Midbrain (tissue), 1 donor: Measurements from ENCODE around the gene ATG9B.
"Not testable (repeated sequence)": the region's sequence is repeated elsewhere in the genome, so short reads cannot be mapped to it uniquely, and the experiment has no call there.

Experiments
- DNase-seq: peaks from one replicate; lab custom pipeline; 2025; lab: John Stamatoyannopoulos, UW

ATG9B gene

DNA sequence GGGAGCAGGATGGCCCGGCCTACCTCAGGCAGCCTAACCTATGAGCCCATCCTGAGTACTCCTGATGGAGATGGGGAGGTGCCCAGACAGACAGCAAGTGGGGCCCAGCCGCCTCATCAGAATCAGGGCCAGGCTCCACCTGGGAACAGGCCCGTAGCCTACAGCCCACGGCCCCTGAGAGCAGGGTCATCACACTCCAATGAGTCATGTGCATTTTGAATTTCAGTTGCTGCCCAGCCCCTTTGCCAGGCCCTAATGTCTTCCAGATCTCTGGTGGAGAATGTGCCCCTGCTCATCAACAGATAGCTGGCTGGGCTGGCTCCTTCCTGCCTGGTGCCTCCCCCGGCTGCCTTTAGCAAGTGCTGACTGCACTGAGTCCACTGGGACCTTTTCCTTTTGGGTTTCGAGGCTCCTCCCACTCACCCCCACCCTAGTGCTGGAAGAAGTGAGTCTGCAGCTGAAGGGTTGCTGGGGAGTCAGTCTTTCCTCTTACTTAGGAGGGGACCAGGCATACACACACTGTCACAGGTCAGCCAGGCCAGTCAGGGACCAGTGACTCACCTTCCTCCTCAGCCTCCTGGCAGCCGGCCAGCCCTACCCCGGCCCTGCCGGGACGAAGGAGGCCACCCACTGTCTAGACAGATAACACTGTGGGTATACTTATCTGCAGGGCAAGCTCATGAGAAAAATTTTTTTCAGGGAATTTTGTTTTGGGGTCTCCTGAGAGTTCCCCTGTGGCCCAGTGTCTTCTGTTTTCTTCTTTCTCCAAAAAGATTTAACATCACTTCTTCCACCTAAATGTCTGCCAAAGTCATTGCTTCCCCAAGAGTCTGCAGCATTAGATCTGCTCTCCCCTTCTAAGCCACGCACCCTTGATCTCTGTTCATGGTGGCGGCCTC lies 14.9 kb upstream of the ATG9B start:
- no peak for DNase-seq

DNA sequence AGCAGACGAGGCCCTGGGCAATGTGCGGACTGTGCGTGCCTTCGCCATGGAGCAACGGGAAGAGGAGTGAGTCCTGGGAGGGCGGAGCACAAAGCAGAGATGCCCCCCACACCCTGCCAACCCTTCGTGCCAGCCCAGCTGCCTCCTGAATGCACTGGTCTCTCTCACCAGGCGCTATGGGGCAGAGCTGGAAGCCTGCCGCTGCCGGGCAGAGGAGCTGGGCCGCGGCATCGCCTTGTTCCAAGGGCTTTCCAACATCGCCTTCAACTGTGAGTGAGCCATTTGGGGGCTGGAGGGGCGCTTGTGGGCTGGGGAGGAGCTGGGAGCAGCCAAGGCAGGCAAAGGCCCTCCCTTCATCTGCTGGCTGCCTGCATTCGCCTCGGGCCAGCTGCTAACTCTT lies 11.6 kb upstream of the ATG9B start:
- no peak for DNase-seq

DNA sequence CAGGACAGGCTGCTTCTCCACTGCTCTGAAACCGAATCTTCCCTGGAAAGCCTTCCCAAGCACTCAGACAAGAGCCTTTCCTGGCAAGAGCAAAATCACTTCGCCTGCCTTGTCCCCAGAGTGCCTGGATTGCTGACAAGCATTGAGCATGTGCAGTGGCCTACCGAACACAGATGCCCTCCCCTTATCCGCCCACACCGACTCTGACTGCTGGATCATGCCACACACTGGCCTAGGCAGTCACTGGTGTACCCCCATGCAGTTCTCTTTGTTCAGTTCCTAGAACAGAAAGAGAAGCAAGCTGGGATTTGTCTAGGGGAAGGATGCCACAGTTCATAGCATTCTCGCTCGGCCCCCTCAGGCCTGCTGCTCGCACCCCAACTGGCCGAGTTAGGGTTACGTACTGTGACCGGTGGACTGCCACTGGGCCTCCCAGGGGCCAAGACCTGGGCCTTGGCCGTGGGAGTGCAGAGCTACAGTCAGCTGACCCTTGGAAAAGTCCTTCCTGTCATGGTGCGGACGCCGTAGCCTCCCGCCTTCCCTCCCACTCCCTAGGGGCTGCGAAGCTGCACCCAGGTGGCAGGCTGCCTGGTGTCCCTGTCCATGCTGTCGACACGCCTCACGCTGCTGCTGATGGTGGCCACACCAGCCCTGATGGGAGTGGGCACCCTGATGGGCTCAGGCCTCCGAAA lies 10.9 kb upstream of the ATG9B start:
- DNase-seq, result no peak

DNA sequence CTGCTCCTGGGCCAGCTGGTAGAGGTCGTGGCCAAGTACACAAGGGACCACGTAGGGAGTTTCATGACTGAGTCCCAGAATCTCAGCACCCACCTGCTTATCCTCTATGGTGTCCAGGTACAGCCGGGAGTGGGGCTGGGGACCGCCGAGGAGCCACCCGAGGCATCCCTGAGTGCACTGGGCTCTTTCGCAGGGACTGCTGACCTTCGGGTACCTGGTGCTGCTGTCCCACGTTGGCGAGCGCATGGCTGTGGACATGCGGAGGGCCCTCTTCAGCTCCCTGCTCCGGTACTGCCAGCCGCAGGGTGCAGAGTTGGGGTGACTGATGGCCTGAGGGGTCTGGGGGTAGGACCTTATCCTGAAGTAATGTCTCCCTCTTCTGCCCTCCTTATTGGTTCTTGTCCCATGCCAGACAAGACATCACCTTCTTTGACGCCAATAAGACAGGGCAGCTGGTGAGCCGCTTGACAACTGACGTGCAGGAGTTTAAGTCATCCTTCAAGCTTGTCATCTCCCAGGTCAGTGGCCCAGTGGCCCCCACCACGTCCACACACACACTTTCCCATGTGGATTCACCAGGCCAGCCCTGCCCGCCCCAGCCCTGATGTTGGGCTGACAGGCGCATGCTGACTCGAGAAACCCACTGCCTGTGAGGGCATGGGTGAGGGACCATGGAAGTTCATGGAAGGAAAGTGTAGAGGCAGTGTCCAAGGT lies 10.2 kb upstream of the ATG9B start:
- DNase-seq, result no peak

DNA sequence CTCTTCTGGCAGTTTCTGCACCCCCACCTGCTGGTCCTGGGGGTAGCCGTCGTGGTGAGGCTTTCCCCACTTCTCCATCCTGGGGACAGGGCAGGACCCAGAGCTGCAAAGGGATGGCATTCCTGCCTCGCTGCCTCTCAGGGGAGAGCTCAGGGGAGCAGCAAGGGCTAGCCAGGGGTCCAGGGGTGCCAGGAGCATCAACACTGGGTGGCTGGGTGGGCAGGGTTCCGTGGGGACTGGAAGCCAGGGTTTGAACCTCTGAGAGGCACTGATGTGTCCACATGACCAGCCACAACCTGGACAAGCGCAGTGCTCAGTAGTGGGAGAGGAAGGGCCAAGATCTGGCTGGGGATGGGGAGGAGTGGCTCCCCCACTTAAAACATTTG lies 9.6 kb upstream of the ATG9B start:
- DNase-seq, result no peak

DNA sequence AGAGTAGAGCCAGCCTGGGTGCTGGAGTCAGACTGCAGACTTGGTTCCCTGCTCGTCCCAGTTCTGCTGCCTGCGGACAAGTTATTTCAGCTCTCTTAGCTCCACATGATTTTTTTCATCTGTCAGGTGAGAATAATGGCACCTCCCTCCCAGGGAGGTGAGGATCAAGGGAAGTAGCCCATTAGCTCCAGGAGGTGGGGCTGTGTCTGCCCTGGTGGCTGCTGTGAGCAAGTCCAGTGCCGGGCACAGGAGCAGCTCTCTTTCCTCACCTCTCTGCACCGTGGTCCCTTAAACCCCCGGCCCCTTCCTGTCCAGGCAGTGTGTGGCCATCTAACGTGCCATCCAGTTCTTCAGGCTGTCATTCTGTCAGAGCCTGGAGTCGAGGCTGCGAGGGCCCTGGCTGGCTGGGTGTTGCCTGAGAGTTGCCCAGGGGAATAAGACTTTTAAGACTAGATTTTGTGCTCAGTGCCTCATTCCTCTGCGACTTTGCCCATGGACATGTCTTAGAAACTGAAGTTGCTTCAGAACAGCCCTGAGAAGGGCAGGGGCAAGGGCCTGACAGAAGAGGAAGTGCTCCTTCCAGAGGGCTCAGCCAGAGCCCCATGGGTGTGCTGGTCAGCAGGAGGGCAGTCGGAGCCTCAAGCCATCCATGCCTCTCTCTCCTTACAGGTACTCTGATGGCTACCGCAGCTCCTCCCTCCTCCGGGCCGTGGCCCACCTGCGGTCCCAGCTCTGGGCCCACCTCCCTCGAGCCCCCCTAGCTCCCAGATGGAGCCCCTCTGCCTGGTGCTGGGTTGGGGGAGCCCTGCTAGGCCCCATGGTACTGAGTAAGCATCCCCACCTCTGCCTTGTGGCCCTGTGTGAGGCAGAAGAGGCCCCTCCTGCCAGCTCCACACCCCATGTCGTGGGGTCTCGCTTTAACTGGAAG lies 8.9 kb upstream of the ATG9B start:
- no peak for DNase-seq

DNA sequence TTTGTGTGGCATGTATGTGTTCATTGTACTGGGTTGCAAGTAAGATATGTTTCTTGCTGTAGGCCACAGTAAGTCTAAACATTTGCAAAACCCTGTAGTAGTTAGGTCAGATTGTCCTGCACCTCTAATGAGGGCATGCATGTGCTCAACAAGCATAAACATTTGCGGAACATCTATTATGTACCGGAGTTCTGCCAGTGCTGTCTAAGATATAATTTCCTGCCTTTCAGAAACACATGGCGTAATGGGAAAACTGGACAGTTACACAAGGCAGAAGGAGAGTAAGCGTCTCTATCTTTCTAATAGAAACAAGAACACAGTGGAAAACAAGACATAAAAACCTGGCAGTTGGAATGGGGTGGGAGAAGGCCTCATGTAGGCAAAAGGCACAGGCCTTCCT lies 6.7 kb upstream of the ATG9B start:
- no peak for DNase-seq

DNA sequence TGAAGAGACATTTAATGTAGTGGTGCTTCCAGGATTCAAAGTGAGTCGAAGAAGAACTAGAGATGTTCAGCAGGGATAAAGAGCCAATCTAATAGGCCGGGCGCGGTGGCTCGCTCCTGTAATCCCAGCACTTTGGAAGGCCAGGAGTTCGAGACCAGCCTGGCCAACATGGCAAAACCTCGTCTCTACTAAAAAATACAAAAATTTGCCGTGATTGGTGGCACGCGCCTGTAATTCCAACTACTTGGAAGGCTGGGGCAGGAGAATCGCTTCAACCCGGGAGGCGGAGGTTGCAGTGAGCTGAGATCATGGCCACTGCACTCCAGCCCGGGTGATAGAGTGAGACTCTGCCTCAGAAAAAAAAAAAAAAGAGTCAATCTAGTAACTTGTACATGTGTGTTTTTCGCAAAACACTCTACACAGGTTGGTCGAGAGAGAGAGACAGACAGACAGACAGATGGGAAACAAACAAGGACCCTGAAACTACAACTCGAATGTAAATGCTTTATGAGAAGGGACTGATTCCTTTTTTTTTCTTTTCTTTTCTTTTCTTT lies 4.7 kb upstream of the ATG9B start:
- DNase-seq, result no peak

DNA sequence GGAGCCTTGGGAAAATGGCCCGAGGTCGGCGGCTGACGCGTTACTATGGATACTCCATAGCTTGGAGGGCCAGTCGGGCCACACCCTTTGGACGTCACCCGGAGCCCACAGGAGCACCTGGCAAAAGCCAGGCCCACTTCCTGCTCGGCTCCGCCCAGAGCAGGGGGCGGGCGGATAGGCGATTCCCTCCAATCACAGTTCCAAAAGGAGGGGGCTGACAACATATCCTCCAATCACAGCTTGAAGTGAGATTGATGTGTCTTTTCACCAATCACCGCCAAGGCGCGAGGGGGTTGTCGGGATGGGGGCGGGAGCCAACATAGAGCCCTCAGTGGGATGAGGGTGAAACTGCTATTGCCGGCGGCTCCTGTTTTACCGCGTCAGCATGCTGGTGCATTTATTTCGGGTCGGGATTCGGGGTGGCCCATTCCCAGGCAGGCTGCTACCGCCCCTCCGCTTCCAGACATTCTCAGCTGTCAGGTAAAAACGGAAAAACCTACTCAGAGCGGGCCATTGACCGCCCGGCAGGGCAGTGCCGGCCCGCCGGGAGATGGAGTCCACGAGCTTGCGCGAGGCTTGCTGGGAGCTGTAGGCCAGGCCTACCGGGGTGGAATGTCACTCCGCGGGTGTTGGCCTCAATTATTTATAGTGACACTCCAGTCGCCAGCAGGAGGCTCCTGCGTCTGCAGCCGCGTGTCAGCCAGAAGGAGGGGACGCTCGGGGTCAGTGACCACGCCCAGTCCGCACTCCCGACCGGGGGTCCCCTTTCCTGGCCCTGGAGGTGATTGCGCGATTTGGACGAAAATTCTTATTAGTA lies 4.0 kb upstream of the ATG9B start, which contains the start of gene ABCB8:
Gene ABCB8 (plus strand): TSS at position 320 of the 817 bp plus-strand sequence. CDS start 66 bp downstream, at position 386.
- peak; percentile 99 for DNase-seq

DNA sequence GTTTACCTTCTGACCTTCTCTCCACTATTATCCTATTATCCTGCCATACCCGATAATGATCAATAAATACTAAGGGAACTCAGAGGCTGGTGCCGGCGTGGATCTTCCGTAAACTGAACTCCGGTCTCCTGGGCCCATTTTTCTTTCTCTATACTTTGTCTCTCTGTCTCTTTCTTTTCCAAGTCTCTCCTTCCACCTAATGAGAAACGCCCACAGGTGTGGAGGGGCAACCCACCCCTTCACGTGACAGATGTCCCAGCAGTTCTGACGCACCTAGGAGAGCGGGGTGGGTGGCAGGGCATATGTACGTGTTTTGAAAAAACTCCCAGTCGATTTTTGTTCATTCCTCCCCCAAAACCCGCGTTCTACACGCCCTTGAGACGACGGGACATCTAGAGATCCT lies 3.4 kb upstream of the ATG9B start:
- DNase-seq, result not testable (repeated sequence)

DNA sequence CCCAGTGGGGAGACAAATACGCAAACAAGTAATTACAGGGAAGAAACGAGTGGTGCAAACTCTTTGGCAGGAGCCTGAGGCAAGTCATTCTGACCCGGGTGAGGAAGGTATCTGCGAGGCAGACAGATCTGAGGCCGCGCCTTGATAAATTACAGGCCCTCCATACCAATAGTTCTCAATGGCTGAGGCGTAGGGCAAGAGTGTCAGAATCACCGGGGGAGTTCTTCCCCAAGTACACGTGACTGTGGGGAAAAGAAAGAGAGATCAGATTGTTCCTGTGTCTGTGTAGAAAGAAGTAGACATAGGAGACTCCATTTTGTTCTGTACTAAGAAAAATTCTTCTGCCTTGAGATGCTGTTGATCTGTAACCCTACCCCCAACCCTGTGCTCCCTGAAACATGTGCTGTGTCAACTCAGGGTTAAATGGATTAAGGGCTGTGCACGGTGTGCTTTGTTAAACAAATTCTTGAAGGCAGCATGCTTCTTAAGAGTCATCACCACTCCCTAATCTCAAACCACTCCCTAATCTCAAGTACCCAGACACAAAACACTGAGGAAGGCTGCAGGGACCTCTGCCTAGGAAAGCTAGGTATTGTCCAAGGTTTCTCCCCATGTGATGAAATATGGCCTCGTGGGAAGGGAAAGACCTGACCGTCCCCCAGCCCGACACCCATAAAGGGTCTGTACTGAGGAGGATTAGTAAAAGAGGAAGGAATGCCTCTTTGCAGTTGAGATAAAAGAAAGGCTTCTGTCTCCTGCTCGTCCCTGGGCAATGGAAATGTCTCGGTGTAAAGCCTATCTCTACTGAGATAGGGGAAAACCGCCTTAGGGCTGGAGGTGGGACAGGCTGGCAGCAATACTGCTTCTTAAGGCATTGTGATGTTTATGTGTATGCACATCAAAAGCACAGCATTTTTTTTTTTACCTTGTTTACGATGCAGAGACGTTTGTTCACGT lies 2.8 kb upstream of the ATG9B start:
- DNase-seq, result not testable (repeated sequence)

DNA sequence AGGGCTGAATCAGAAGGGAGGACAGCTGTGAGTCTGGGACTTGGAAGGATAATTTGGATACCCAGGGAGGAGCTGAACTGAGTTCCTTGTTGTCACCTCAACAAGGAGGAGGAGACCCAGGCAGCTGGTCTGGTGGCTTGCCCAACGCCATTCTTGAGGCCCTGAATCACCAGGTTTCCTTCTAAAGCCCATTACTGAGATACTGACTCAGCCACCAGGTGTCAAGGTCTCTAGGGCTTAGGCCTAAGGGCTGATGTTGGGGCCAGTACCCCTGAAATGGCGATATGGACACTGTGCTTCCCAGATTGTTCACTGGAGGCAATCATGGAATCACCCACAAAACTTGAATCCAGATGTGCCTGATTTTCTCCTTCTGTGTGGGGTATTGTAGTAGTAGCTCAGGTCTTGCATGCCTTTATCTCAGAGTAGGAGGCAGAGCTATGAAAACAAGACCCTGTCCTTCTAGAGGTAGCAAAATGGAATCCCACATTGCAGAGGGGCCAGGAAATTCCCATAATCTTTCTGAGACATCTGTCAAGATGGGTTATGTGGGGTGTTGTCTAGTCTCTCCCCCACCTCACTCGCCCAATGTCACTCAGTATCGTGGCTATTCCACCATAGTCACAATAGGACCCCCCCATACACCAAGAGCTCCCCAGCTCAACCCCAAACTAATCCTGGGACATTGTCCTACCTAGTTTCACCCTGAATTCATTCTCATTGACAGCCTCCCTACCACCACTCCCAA lies 1.8 kb upstream of the ATG9B start:
- DNase-seq, result no peak

DNA sequence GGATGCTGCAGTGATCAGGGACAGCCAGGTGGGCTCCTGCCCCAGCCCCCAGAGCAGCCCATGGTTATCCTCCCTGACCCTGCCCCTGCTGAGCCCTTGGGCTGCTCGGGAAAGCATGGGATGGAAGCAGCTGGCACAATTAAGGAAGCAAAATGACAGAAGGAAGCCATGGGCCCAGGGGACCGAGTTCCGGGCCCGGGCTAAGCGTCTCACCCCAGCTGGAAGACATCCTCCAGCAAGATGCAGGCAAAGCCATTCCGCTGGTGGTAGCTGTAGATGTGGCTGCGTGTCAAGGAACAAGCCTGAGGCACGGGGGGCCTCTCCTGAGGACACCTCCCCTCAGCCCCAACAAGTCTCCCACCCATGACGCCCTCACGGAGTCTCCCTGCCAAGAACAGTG lies 1.1 kb downstream of the ATG9B start:
- no peak for DNase-seq

DNA sequence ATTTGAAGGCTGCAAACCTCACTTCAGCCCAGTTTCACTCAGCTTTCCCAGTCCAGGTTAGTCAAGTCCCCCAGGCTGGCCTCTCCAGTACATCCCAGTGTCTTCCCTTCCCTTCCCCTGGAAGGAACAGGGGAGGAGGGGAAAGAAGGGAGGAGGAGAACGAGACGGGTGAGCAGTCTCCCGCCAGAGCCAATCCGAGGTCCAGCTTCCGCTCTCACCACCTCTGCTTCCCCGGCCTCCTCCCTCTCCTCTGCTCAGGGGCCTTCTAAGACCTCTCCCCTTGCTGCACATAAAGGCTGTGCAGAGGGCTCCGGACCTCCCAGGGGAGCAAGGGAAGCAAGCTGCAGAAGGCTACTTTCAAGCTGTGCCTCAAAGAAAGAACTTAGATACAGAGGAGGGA lies 4.1 kb downstream of the ATG9B start:
- DNase-seq, result no peak

DNA sequence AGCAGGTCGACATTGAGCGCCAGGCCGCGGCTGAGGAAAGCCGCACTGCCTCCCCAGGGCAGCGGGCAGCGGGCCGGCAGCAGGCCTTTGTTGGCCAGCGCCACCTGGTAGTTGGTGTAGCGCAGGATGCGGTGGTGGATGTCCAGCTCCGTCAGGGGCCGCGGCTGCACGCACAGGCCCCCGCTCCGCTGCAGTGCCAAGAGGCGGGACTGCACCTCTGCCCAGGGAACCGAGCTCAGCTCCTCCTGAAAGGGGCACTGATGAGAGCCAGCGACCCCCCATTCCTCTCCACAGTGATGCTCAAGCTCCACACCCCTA lies 5.2 kb downstream of the ATG9B start:
- no peak for DNase-seq

DNA sequence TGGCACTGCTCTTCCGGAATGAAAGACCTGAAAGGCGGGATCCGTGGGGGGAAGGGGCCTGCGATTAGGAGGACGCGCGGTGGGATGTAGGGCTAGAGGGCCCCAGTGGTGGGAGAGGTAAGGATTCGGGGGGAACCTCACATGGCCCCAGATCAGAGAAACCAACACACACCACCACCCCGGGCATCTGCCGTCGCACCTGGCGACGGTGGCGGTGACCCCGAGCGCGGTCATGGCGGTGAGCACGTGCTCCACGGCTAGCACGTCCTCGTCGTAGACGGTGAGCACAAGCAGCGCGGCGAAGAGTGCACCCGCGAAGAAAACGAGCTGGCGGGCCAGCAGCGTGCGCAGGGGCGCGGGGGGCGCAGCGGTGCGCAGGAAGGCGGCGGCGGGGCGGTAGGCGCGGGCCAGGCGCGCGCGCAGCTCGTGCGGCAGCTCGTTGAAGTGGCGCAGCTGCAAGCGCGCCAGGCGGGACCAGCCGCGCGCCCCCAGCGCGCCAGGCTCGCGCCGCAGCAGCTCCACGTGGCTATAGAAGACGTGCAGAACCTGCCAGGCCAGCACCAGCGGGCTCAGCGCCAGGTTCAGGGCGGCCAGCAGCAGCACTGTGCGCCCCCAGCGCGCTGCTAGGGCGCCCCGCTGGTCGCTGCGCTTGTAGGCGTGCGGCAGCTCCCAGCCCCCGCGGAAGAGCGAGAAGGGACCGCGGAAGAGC lies 5.7 kb downstream of the ATG9B start:
- DNase-seq, result no peak

DNA sequence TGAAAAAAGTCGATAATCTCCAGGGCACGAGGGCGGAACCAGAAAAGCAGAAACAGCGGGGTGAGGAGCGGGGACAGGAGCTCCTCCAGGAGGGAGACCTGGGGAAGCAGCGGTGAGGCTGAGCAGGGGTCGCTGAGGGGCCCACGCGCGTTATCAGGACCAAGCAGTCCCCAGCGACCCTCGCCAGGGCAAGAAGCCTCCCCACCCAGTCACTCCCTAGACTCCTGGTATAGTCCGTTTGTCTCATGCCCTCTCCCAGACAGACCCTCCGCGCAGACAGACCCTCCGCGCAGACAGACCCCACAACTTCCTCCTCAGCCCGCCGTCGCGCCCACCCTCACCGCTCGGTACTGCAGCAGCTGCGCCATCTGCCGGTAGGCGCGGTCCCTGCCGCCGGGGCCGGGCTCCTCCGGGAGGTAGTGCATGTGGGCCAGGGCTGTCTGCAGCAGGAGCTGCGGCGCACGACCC lies 6.3 kb downstream of the ATG9B start:
- peak; percentile 57 for DNase-seq
